ENCODE data around the gene ERGIC2.

GRCh38 chr12:29287622-29288021 lies 93.3 kb downstream of the ERGIC2 start:
- TF ChIP-seq CTCF (IDR thresholded peaks at IDR 0.05) (no peak), EZH2 (IDR thresholded peaks at IDR 0.05) (no peak), EZH2phosphoT487 (IDR thresholded peaks at IDR 0.05) (no peak)

Measured in neural progenitor cell (in vitro differentiated cells).